Mesenchymal stem cell (in vitro differentiated cells and primary cell): ENCODE measurements around the gene ZNF182.
"Not testable (repeated sequence)": the region's sequence is repeated elsewhere in the genome, so short reads cannot be mapped to it uniquely, and the experiment has no call there.

Experiments
- DNase-seq: peaks from one replicate; pipeline ENCODE4 v3.0.0-alpha.2; 2013
- H2AFZ ChIP-seq: one replicate; pipeline ENCODE4 v1.6.1; 2013; ENCODE audit warnings: low read depth, mild to moderate bottlenecking, control low read depth, inconsistent platforms, low read length, moderate library complexity
- H2AK5ac ChIP-seq: 2 replicates; pipeline ENCODE4 v1.6.1; 2013; ENCODE audit warnings: low read length, moderate library complexity, mild to moderate bottlenecking, inconsistent platforms; ENCODE audit not compliant: severe bottlenecking
- H2BK120ac ChIP-seq: one replicate; pipeline ENCODE4 v1.6.1; 2013; ENCODE audit warnings: low read depth, mild to moderate bottlenecking, inconsistent platforms, low read length, moderate library complexity
- H2BK12ac ChIP-seq, 2 experiments: one replicate each; pipeline ENCODE4 v1.6.1; 2013; ENCODE audit warnings: inconsistent platforms in 2 of 2, low read length in 2 of 2, mild to moderate bottlenecking in 2 of 2, moderate library complexity in 2 of 2, control low read depth in 1 of 2
- H2BK15ac ChIP-seq: one replicate; pipeline ENCODE4 v1.6.1; 2013; ENCODE audit warnings: mild to moderate bottlenecking, low read depth, inconsistent platforms; ENCODE audit not compliant: poor library complexity, severe bottlenecking
- H2BK5ac ChIP-seq: 2 replicates; pipeline ENCODE4 v1.6.1; 2013; ENCODE audit warnings: low read depth, mild to moderate bottlenecking, low read length, control low read depth, inconsistent platforms; ENCODE audit not compliant: poor library complexity, severe bottlenecking
- H3K14ac ChIP-seq, 2 experiments: one replicate each; pipeline ENCODE4 v1.6.1; 2013; ENCODE audit warnings: inconsistent platforms in 2 of 2, low read length in 2 of 2, control low read depth in 1 of 2, mild to moderate bottlenecking in 1 of 2, moderate library complexity in 1 of 2
- H3K18ac ChIP-seq, 2 experiments: one replicate each; pipeline ENCODE4 v1.6.1; 2013; ENCODE audit warnings: inconsistent platforms in 2 of 2, low read length in 2 of 2, control low read depth in 1 of 2, low read depth in 1 of 2, mild to moderate bottlenecking in 1 of 2
- H3K23ac ChIP-seq, 2 experiments: one replicate each; pipeline ENCODE4 v1.6.1; 2013; ENCODE audit warnings: inconsistent platforms in 2 of 2, low read length in 2 of 2, mild to moderate bottlenecking in 2 of 2, moderate library complexity in 2 of 2, control low read depth in 1 of 2
- H3K27ac ChIP-seq: 2 replicates; pipeline ENCODE4 v1.5.1; 2013; ENCODE audit warnings: mild to moderate bottlenecking, moderate library complexity, low read length, control low read depth, inconsistent platforms; ENCODE audit not compliant: poor library complexity, severe bottlenecking
- H3K27me3 ChIP-seq, 2 experiments: 2 replicates each; pipeline versions ENCODE4 v1.6.1 to v1.7.0; 2013; ENCODE audit warnings: low read length in 2 of 2, mild to moderate bottlenecking in 2 of 2, moderate library complexity in 2 of 2, control low read depth in 1 of 2, inconsistent platforms in 1 of 2; ENCODE audit not compliant: control insufficient read depth in 1 of 2, insufficient read depth in 1 of 2
- H3K36me3 ChIP-seq, 2 experiments: 2 replicates each; pipeline versions ENCODE4 v1.6.1 to v1.7.0; 2013; ENCODE audit warnings: low read length in 2 of 2, control low read depth in 1 of 2, inconsistent platforms in 1 of 2, low read depth in 1 of 2, mild to moderate bottlenecking in 1 of 2; ENCODE audit not compliant: insufficient read depth in 2 of 2, control insufficient read depth in 1 of 2
- H3K4ac ChIP-seq, 2 experiments: one replicate each; pipeline ENCODE4 v1.6.1; 2013; ENCODE audit warnings: inconsistent platforms in 2 of 2, low read length in 2 of 2, mild to moderate bottlenecking in 2 of 2, moderate library complexity in 2 of 2, control low read depth in 1 of 2, low read depth in 1 of 2
- H3K4me1 ChIP-seq: 2 replicates; pipeline ENCODE4 v1.6.1; 2013; ENCODE audit warnings: low read depth, low read length, control low read depth; ENCODE audit not compliant: control insufficient read depth, insufficient read depth
- H3K4me2 ChIP-seq: 2 replicates; pipeline ENCODE4 v1.6.1; 2013; ENCODE audit warnings: low read length, mild to moderate bottlenecking, inconsistent platforms; ENCODE audit not compliant: poor library complexity, severe bottlenecking
- H3K4me3 ChIP-seq, 2 experiments: 2 replicates each; pipeline versions ENCODE4 v1.5.1 to v1.7.0; 2013; ENCODE audit warnings: low read length in 2 of 2, mild to moderate bottlenecking in 2 of 2, control low read depth in 1 of 2, low read depth in 1 of 2; ENCODE audit not compliant: insufficient read depth in 1 of 2
- H3K79me1 ChIP-seq: replicated peaks from 2 replicates; pipeline ENCODE4 v1.6.1; 2013; ENCODE audit warnings: mild to moderate bottlenecking, control low read depth, low read length, inconsistent platforms; ENCODE audit not compliant: poor library complexity, severe bottlenecking
- H3K9ac ChIP-seq: 2 replicates; pipeline ENCODE4 v1.7.0; 2013; ENCODE audit warnings: mild to moderate bottlenecking, low read length, moderate library complexity
- H3K9me3 ChIP-seq: 2 replicates; pipeline ENCODE4 v1.7.0; 2013; ENCODE audit warnings: mild to moderate bottlenecking, low read length; ENCODE audit not compliant: control insufficient read depth
- H4K8ac ChIP-seq: one replicate; pipeline ENCODE4 v1.6.1; 2013; ENCODE audit warnings: inconsistent platforms, mild to moderate bottlenecking, low read length, moderate library complexity
- H4K91ac ChIP-seq: one replicate; pipeline ENCODE4 v1.6.1; 2013; ENCODE audit warnings: mild to moderate bottlenecking, low read length, inconsistent platforms
- WGBS: methylation state at CpG from one replicate; pipeline ENCODE4 v1.1.7; 2013; ENCODE audit warnings: mixed read lengths; 5-methylcytosine and 5-hydroxymethylcytosine counted together

Gene ZNF182

GRCh38 chrX:48027545-48027944, 23.8 kb upstream of the ZNF182 start:
- H3K14ac ChIP-seq, H2AFZ ChIP-seq, H3K4me2 ChIP-seq, H2BK120ac ChIP-seq, H3K4ac ChIP-seq, H3K4me3 ChIP-seq, DNase-seq, H2BK5ac ChIP-seq, H2BK12ac ChIP-seq, H4K8ac ChIP-seq, H3K27me3 ChIP-seq, H4K91ac ChIP-seq, H3K79me1 ChIP-seq, H3K27ac ChIP-seq, H3K36me3 ChIP-seq, H2AK5ac ChIP-seq, H3K18ac ChIP-seq, H3K9me3 ChIP-seq, H3K4me1 ChIP-seq, H3K9ac ChIP-seq, H3K23ac ChIP-seq, H2BK15ac ChIP-seq: not testable (repeated sequence)
- WGBS = 100% methylated on average over 1 of the region's 4 CpGs

DNA sequence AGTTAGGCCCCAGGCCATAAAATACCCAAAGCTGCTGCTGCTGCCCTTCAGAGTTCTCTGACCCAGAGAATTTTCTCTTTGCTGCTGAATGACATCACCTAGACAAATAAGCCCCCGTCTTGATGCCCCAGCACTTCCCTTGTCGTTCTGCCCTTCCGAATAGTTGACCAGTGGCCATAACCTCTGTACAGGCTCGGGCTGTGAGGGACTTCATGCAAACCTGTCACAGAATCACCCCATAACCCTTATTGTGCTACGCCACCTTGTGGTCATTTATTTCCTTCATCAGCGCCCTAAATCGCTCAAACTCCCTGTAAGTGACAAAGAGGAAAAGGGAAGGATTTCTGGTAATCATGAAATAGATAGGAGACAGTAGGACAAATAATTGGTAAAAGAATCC, 21.8 kb upstream of the ZNF182 start:
- no peak overlapping the region for H2BK120ac ChIP-seq
- no peaks in the 10 kb centered on the region for H3K27me3 ChIP-seq
- H3K9ac ChIP-seq = no peak overlapping the region
- no peak overlapping the region for H2AK5ac ChIP-seq
- WGBS = 0% methylated on average over 3 of the region's 7 CpGs
- no peak overlapping the region for H2AFZ ChIP-seq
- no peak overlapping the region for H3K4ac ChIP-seq
- H3K27ac ChIP-seq = no peak overlapping the region
- H3K9me3 ChIP-seq = no peaks in the 10 kb centered on the region
- H3K18ac ChIP-seq = no peak overlapping the region
- H3K4me2 ChIP-seq = no peak overlapping the region
- no peak overlapping the region for H4K8ac ChIP-seq
- no peaks in the 10 kb centered on the region for H3K36me3 ChIP-seq
- no peaks in the 10 kb centered on the region for H3K4me1 ChIP-seq
- H2BK12ac ChIP-seq = no peak overlapping the region
- H3K79me1 ChIP-seq = no peaks in the 10 kb centered on the region
- no peak overlapping the region for H4K91ac ChIP-seq
- H3K23ac ChIP-seq = no peak overlapping the region
- no peak overlapping the region for H3K4me3 ChIP-seq
- H2BK15ac ChIP-seq = no peak overlapping the region
- peak; percentile 67 for DNase-seq
- no peak overlapping the region for H3K14ac ChIP-seq
- H2BK5ac ChIP-seq = no peak overlapping the region

GRCh38 chrX:48022738-48023137, 18.9 kb upstream of the ZNF182 start:
- no peaks in the 10 kb centered on the region for H3K36me3 ChIP-seq
- H4K91ac ChIP-seq = no peak overlapping the region
- H3K14ac ChIP-seq = no peak overlapping the region
- H3K27ac ChIP-seq = no peak overlapping the region
- H3K18ac ChIP-seq = no peak overlapping the region
- H2BK15ac ChIP-seq = no peak overlapping the region
- H4K8ac ChIP-seq = no peak overlapping the region
- H2AFZ ChIP-seq = no peak overlapping the region
- H3K4me1 ChIP-seq = no peaks in the 10 kb centered on the region
- no peak overlapping the region for H3K23ac ChIP-seq
- no peak overlapping the region for H2BK12ac ChIP-seq
- no peaks in the 10 kb centered on the region for H3K9me3 ChIP-seq
- no peaks in the 10 kb centered on the region for H3K27me3 ChIP-seq
- no peak overlapping the region for H2AK5ac ChIP-seq
- no peak overlapping the region for H3K4me2 ChIP-seq
- H3K9ac ChIP-seq = no peak overlapping the region
- H2BK5ac ChIP-seq = no peak overlapping the region
- 90% methylated on average over 2 of the region's 3 CpGs for WGBS
- DNase-seq = no peak
- H3K4me3 ChIP-seq = no peak overlapping the region
- no peaks in the 10 kb centered on the region for H3K79me1 ChIP-seq
- no peak overlapping the region for H2BK120ac ChIP-seq
- H3K4ac ChIP-seq = no peak overlapping the region

GRCh38 chrX:48022100-48022499, 18.3 kb upstream of the ZNF182 start:
- Histone ChIP-seq H3K18ac (no peak overlapping the region), H2BK12ac (no peak overlapping the region), H2AFZ (no peak overlapping the region), H3K4me1 (no peaks in the 10 kb centered on the region), H3K27ac (no peak overlapping the region), H2BK120ac (no peak overlapping the region), H3K23ac (no peak overlapping the region), H3K36me3 (no peaks in the 10 kb centered on the region), H2BK15ac (no peak overlapping the region), H3K4ac (no peak overlapping the region), H3K9me3 (no peaks in the 10 kb centered on the region), H3K27me3 (no peaks in the 10 kb centered on the region), H3K79me1 (no peaks in the 10 kb centered on the region), H3K14ac (no peak overlapping the region), H3K4me3 (peak overlapping the region in 1 of 2 experiments; percentile 75), H3K4me2 (no peak overlapping the region), H4K8ac (no peak overlapping the region), H2BK5ac (no peak overlapping the region), H4K91ac (no peak overlapping the region), H2AK5ac (no peak overlapping the region), H3K9ac (no peak overlapping the region)
- no CpG with 5 or more reads among the region's 3 CpGs for WGBS
- no peak for DNase-seq
